GM19438 (cell line): Measurements from ENCODE around the gene BICDL1.

Experiments used
- ATAC-seq: cut with Tn5 transposase; IDR thresholded peaks from one replicate; pipeline ENCODE4 v1.9.1; 2021; ENCODE audit warnings: low read depth; ENCODE audit not compliant: unreplicated experiment

Gene BICDL1

DNA sequence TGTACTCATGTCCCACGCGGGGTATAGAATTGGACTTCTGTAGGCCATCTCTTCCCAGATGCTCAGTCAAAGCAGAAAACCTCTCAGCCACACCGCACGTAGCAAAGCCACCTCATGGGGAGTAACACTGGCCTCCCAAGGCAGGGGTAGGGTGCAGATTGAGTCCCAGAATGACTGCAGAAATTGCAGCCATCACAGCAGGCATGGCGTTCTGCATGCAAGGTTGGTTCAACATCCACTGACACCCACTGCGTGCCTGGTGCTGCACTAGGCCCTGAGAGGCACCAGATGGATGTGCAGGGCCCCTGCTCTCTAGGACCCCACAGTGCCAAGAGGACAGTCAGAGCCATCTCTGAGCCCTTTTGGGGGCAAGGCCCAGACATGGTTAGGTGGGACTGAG is 87.6 kb downstream of the BICDL1 start:
- no peak for ATAC-seq

DNA sequence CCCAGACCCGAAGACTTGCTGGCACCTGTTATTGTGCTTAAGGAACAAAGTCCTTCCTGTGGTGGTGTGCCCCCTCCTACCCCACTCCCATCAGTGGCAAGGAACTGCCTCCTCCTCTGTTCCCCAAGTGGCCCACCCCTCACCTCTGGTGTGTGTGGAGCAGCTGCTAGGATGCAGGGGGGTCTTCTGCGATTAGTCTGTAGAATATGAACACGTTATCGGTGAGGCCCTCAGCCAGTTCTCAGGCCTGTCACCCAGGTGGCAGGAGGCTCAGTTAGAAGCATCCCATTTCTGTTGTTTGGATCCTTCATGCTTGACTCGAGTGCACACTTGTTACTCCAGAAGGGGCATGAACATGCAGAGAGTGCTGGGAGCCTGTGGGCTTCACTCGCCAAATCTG is 88.2 kb downstream of the BICDL1 start:
- no peak for ATAC-seq

DNA sequence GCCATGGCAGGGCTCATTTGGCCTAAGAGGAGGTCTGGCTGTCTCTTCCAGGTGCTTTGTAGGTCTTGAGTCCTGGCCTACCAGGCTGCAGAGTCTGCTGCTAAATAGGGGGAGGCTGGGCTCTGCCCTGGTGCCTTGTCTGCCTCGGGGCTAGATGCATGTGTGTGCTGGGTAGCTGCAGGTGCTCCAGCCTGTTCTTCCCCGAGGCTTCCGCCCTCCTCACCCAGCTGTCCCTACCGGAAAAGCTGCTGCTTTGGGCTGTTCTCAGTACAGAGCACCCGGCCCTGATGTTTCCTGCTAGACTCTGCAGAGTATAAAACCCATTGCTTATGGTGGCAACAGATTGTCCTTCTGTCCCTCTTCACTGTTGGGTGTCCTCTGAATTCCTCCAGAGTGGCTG is 89.8 kb downstream of the BICDL1 start:
- ATAC-seq: no peak

DNA sequence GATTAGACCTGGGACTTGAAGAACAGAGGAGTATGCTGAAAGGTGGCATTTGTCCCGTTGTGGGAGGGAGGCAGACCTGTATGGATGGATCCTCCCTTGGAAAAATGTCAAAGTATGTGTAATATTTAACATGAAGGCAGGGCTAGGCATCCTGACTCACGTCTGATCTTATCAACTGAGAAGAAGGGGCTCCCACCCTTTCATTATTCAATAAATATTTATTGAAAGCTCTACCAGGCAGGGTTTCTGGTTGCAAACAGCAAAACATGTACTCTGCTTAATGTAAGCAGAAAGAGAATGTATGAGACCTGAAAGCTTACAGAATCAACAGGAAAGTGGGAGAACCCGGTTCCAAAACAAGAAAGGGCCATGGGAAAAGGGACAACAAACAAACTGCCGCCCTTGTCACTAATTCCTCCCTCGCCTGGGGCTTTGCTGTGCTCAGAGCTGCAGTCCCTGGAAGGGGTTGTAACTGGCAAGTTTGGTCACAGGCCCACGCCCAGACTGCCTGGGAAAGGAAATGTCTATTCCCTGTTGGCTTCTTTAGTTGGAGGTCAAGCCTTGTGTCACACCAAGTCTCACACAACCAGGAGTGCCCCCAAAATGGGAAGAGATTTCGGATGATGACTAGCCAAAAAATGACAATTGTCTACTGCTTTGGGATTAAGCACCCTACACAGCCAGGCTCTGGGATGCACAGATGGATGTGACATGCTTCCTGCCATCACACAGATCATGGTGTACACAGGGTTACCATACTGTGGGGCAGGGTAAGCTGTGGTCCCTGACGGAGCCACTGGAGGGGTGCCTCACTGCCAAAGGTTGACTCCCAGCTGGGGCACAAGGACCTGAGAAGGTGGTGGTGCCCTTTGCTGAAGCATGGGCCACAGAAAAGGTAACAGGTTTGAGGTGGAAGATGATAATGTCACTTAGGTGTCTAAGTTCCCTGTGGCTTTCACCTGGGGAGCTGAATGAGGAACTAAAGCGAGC is 90.7 kb downstream of the BICDL1 start:
- no peak for ATAC-seq

DNA sequence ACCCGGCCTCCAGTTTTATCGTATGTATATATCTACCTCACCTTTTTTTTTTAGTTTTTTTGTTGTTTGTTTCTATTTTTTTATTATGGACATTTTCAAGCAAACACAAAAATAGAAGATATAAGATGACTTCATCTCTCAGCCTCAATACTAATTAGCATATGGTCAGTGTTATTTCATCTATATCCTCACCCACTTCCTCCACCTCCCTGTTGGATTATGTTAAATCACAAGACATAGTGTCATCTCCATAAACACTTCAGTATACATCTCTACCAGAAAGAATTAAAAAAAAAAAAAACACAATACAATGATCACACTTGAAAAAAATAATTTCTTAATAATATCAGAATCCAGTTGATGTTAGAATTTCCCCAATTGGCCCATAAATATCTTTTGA is 92.6 kb downstream of the BICDL1 start:
- ATAC-seq: no peak

DNA sequence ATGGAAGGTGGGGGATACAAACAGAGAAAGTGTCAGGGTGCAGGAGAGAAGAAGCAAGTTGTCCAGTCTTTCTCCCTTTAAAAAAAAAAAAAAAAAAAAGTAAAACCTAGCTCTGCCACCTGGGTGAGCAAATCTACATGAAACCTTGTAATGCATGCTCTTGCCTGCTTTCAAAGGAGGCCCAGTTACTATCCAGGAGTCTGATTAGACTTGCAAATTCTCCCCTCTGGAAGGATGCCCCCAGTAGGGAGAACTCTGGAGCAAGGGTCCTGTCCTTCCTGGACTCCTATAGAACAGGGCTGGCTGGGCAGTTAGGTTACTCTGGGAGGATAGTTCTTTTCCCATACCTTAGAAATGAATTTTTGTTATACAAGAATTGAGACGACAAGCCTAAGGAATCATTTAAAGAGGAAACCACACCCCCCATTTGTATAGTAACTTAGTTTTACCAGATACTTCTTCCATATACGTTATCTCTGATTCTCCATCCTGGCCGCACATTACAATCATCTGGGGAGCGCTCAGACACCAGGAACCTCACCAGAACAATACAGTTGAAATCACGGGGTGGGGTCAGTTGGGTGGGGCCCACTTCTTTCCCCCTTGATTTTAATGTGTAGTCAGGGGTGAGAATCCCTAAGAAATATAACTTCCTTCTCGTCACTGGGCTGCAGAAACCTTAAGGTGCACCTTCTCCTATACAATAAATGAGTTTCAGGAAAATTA is 97.0 kb downstream of the BICDL1 start:
- no peak for ATAC-seq

DNA sequence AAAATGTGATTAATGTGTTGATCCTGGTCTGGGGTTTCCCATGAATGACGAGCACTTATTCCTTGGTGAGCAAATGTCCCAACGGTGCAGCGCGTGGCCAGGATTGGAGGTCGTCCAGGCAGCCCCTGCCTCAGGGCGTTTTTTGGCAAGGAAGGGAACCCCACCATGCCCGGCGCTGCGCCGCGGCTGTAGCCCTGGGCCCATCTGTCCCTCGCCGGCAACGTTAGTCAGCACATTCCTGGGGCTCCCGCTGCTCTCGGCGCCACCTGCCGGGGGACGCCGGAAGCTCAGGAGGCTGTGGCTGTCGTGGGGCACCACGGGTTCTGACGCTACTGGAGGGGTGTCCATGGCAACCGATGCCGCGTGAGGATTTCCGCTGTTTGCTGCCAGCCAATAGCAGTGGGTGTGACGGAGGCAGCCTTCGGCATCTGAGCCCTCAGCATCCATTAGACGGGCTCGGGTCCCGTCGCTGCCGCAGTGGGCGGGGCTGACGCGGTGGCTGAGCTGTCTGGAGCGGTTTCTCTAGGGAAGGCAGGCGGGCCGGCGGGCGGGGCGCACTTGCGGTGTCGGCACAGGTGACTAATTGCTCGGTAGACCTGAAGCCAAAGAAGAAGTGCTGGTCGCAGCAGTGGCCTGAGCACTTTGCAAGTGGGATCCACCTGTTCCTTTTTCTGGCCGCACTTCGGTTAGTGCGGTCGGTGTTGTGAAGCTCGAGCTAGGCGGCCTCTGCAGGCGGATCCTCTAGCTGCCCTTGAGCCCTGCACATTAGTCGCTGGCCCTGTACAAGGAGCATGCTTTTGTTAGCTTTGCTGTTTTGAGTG is 98.0 kb downstream of the BICDL1 start:
- peak; percentile 96 for ATAC-seq

DNA sequence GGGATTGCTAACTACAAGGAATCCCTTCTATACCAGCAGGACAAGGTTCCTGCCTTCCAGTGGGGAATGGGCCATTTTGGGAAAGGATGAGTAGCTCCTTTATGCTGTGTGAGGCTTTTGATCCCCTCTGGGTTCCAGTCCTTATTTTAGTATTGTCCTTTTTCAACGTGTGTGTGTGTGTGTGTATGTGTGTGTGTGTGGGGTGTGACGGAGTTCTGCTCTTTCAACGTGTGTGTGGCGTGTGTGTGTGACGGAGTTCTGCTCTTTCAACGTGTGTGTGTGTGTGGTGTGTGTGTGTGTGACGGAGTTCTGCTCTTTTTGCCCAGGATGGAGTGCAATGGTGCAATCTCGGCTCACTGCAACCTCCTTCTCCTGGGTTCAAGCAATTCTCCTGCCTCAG is 100.1 kb downstream of the BICDL1 start:
- ATAC-seq: no peak

DNA sequence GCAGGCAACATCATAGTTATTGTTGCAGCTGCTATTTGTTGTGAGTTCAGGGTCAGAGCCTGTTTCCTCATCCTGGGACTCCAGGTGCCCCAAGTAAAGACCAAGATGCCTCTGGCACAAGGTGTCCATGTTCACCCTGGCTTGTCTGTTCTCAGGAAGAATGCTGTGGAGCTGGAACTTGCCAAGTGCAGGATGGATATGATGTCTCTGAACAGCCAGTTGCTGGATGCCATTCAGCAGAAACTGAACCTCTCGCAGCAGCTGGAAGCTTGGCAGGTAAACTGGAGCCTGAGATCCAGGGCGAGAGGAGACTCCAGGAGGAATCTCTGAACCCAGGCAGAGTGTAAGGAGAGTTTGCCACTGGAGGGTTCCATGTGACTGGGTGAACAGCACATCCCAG is 100.8 kb downstream of the BICDL1 start:
- ATAC-seq: no peak

DNA sequence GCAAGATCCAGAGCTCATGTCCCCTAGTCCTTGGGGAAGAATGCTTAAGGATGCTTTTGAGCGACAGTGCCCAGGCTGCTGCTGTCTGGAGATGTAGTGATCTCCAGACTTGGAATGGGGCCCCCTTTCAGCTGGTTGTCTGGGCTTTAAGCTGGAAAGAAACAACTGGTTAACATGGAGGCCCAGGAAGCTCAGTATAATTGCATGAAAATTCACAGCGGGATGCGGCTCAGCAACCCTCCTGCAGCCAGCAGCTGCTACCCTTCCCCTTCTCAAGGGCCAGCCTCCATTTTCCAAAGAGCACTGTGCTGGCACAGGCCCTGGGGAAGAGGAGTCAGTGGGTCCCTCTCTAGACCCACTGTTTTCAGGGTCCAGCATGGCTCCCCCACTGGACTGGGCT is 101.2 kb downstream of the BICDL1 start:
- no peak for ATAC-seq

DNA sequence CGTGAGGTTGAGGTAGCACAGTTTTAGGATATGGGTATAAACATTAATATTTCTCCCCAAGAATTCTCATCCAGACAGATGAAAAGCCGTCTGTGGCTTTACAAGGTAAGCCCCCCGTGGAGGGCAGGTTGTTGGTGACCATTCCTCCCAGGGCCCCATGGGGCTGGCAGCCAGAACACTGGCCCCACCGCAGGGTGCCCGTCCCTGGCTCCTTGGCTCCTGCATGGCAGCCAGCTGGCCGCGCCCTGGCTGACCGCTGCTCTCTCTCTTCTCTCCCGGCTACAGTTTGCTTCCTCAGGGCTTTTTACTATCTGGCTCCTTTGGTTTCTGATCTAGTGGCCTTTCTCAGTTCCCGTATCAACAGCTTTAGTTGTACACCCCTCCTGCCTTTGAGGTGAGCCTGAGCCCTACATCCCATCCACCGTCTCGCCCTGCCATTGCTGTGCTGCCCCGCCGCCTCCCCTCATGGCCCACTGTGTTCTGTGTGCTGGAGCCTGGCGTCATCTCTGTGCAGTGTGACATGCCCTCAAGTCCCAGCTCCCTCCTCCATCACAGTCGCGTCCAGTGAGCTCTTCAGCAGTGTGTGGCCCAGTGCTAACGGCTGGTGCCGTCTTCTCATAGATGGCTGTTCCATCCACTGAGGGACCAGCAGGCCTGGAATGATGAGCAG is 101.7 kb downstream of the BICDL1 start:
- ATAC-seq: no peak

DNA sequence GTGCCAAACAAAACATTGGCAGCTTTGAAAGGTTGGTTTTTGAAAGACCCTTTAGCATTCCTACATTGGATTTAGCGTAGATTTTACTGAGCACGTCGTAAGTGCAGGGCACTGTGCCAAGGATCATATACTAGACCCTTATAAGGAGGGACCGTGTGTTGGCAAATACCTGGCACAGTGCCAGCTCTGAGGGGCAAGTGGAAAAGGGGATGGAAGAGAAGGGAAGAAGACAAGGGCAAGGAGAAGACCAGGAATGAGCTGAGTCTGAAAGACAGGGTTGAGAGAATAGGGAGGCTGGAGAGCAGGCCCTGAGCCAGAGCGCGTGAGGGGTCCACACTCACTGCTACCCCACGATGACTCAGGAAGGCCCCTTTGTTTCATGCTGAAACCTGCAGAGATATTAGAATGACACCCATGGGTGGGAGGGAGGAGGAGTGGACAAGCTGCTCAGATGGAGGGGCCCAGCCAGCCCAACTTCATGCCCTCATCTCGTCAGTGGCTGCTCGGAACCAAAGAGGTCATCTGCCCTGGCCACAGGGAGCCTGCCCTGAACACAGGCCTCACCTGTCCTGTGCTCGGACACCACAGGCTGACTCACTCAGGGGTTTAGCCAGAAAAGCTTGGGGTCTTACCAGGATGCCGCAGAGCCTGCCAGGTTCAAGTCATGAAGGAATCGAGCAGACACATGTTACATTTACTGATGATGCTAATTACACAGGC is 102.5 kb downstream of the BICDL1 start:
- ATAC-seq: no peak

DNA sequence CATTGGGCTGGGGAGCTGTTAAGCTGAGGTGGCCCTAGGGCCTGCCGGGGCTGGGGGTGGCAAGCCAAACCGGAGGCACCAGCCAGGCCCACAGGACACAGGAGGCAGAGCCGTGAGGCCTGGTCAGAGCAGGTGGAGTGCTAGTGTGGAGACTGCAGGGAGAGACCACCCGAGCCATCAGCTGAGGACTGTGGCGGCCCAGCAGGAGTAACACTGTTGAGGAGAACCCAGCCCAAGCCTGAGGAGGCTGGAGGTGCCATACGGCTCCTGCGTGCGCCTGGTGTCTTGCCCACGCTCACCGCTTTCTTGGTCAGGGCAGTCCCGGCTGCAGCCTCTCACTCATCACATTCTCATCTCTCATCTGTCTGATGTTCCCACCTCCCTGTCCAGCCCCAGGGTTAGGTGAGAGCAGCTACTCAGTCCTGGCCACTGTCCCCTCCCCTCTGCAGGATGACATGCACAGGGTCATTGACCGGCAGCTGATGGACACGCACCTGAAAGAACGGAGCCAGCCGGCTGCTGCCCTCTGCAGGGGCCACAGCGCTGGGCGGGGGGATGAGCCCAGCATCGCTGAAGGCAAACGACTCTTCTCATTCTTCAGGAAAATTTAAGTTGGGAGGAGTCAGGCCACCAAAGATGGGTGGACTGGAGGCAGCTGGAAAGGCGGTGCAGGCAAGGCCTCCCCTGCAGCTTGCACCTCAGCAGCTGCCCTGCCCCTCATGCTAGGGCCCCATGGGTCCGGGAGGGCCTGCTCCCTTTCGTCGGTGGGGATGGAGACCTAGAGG is 103.7 kb downstream of the BICDL1 start:
- no peak for ATAC-seq

DNA sequence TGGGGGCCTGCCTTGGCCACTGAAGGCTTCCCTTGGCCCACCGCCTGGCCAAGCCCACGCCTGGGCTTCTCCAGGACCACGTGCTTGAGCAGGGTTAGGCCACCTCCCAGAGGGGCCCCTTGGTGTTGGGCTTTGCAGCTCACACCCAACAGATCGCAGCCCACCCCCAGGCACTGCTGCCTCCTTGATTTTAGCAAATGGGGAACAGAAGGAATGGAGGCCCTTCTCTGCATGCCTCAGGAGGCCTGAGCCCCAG is 104.2 kb downstream of the BICDL1 start:
- no peak for ATAC-seq

DNA sequence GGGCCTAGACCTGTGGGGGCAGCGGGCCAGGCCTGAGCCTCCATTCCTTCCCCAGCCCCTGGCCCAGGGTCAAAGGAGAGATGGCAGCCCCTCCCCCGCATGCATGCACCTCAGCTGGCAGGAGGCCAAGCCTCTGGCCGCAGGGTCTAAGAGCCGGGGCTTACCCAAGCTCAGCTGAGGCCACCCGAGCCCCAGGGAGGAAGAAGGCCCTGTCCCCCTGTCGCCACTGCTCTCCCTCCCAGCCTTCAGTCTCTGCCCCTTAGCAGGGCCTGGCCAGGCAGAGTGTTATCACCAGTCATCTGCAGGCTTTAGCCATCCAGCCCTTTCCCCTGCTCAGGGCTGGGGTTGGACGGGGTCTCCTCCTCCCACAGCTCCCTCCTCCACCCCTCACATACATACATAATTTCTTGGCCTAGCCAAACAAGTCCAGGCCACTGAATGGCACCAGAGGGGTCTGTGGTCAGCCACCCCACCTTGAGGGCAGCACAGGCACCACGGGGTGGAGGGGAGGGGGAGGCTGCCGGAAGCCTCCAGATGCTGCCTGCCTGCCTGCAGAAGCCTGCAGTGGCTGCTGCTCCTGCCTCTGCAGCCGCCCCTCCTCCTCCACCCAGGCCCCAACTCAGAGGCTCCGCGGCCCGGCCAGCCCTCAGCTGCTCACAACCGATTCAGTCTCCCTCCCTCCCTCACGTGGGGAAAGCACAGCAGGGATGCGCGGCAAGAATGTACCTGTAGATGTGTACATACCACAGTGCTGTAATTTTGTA is 104.7 kb downstream of the BICDL1 start:
- ATAC-seq: no peak

DNA sequence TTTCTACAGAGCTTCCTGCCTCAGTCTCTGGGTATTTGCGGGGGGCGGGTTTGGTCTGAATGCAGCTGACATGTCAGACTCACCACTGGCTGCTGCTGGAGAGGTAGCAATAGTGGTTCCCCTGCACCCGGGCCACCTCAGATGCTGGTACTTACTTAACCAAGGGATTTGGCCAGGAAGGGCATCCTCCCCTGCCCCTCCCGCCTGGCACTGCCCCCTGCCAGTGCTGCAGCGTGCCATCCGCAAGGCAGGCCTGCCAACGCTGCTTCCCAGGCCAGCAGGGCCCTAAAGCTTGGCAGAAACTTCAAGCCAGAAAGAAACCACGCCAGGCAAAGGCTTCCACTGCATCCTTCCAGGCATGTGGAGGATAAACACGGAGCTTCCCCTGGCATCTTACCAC is 105.4 kb downstream of the BICDL1 start:
- ATAC-seq: no peak

DNA sequence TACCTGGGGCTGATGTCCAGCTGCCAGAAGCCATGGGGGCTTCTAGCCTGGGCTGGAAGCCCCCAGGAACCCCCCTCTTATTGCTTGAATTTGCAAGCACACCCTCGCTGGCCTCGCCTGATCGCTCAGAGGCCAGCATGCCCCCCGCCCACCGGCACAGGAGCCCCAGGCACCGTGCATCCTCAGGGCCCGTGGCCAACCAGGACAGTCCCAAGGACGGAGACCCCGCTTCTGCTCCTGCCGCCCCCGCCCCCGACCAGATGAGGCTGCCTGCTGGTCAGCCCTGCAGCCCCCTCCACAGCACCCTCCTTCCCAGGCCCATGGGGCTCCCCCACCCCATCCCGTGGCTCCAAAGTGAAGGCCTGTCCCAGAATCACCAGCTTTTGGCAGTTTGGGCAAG is 106.3 kb downstream of the BICDL1 start:
- ATAC-seq: no peak

DNA sequence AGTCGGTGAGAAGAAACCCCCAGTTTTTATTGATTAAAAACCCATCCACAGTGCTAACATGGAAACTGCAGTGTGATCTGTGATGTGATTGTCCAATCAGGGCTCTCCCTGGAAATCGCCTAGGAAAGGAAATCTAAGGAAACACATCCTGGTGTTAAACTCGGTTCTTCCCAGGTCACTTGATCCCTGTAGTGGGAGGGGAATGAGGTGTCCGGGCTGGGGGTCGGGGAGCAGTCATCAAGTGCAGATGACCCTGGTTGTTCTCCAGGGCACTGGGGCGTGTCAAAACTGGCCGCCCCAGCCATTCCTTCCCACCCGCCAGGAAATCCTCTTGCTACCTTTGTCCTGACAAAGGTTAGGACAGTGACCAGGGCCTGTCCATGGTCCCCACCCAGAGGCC is 106.7 kb downstream of the BICDL1 start:
- no peak for ATAC-seq
